PC-3 (cell line): Measurements from ENCODE around the gene ARL8A. TPM values are rescaled to one million over a fixed set of nuclear protein-coding genes. Genes with fewer than 3 reads are reported as not detected.

ENCODE experiments used
- ATAC-seq: fragments of 200-7000 bp; cut with Tn5 transposase; 2 replicates; pipeline ENCODE4 v1.9.1; 2020; ENCODE audit warnings: mild to moderate bottlenecking, moderate library complexity
- BruUV-seq: library from RNA; stranded (reverse); fragments of 400-500 nt; replicated peaks from 2 replicates; lab custom pipeline; 2021; lab: Mats Ljungman, UMichigan
- CTCF ChIA-PET: fragments of 300-600 bp; sonication (Branson Sonifier 250); formaldehyde crosslinking; loops from one replicate; lab custom pipeline; 2022; ENCODE audit warnings: antibody characterized with exemption; lab: Charles Lee
- POLR2A ChIA-PET: fragments of 300-600 bp; sonication (Branson Sonifier 250); formaldehyde crosslinking; loops from one replicate; lab custom pipeline; 2022; ENCODE audit warnings: antibody characterized with exemption; ENCODE audit not compliant: unreplicated experiment; lab: Charles Lee
- DNase-seq: peaks from one replicate; pipeline ENCODE4 v3.0.0-alpha.2; 2015
- H2AFZ ChIP-seq: fragments of 300-600 bp; sonication (generic); 2 replicates; pipeline ENCODE4 v1.6.0; 2016; ENCODE audit warnings: antibody characterized with exemption, low read length
- H3F3A ChIP-seq: fragments of 300-600 bp; sonication (generic); one replicate; pipeline ENCODE4 v1.6.0; 2017; ENCODE audit warnings: antibody characterized with exemption, low read length, control low read depth, mild to moderate bottlenecking; ENCODE audit not compliant: unreplicated experiment
- H3K27ac ChIP-seq: fragments of 300-600 bp; sonication (generic); 2 replicates; pipeline ENCODE4 v1.5.1; 2016; ENCODE audit warnings: mild to moderate bottlenecking, low read length
- H3K27me3 ChIP-seq: fragments of 300-600 bp; sonication (generic); 2 replicates; pipeline ENCODE4 v1.6.1; 2016; ENCODE audit warnings: low read length, mixed read lengths
- H3K36me3 ChIP-seq: fragments of 300-600 bp; sonication (generic); 2 replicates; pipeline ENCODE4 v1.6.1; 2016; ENCODE audit warnings: low read depth, mixed run types, low read length, mixed read lengths
- H3K4me1 ChIP-seq: fragments of 300-600 bp; sonication (generic); 2 replicates; pipeline ENCODE4 v1.5.1; 2016; ENCODE audit warnings: low read length; ENCODE audit not compliant: insufficient read depth
- H3K4me2 ChIP-seq: fragments of 300-600 bp; sonication (generic); 2 replicates; pipeline ENCODE4 v1.6.0; 2016; ENCODE audit warnings: low read length
- H3K4me3 ChIP-seq: fragments of 300-600 bp; sonication (generic); 2 replicates; pipeline ENCODE4 v1.5.1; 2016; ENCODE audit warnings: mild to moderate bottlenecking, low read length, mixed read lengths
- H3K79me2 ChIP-seq: fragments of 300-600 bp; sonication (generic); 2 replicates; pipeline ENCODE4 v1.6.1; 2017; ENCODE audit warnings: low read length, mixed read lengths
- H3K9ac ChIP-seq: fragments of 300-600 bp; sonication (generic); 2 replicates; pipeline ENCODE4 v1.6.0; 2016; ENCODE audit warnings: mild to moderate bottlenecking, low read length
- H3K9me2 ChIP-seq: fragments of 300-600 bp; sonication (generic); replicated peaks from 2 replicates; pipeline ENCODE4 v1.6.1; 2016; ENCODE audit warnings: mixed run types, low read length, mixed read lengths
- H3K9me3 ChIP-seq: fragments of 300-600 bp; sonication (generic); 2 replicates; pipeline ENCODE4 v1.6.1; 2016; ENCODE audit warnings: low read length, mixed read lengths
- H4K20me1 ChIP-seq: fragments of 300-600 bp; sonication (generic); 2 replicates; pipeline ENCODE4 v1.6.1; 2016; ENCODE audit warnings: low read length, mixed read lengths
- CTCF ChIP-seq: fragments of 300-600 bp; sonication (generic); conservative IDR thresholded peaks from 2 replicates; pipeline ENCODE4 v1.5.1; 2017; ENCODE audit warnings: antibody characterized with exemption, low read depth, mild to moderate bottlenecking, low read length
- EZH2 ChIP-seq: fragments of 300-600 bp; sonication (generic); IDR thresholded peaks from one replicate; pipeline ENCODE4 v1.6.1; 2017; ENCODE audit warnings: antibody characterized with exemption, mild to moderate bottlenecking, low read length; ENCODE audit not compliant: unreplicated experiment
- EZH2phosphoT487 ChIP-seq: fragments of 300-600 bp; sonication (generic); IDR thresholded peaks from 2 replicates; pipeline ENCODE4 v1.6.1; 2018; ENCODE audit warnings: mild to moderate bottlenecking, antibody characterized with exemption, low read length, borderline replicate concordance
- intact Hi-C: fragments of 100-400 bp; cut with micrococcal nuclease; formaldehyde crosslinking; loops from 2 replicates; pipeline ENCODE4 v1.9.0; 2023
- total RNA-seq: library from RNA; depleted of rRNA; stranded (reverse); fragments of >200 nt; gene quantifications from 2 replicates; pipeline ENCODE4 v1.2.3, GENCODE V29; 2014

The ARL8A gene
- total RNA-seq, 1 experiment from 2014 or later, result 20.4 TPM

GRCh38 chr1:202125611-202126010 is 18.9 kb downstream of the ARL8A start:
- H3K27me3 ChIP-seq, result no peaks in the 10 kb centered on the region
- H3K79me2 ChIP-seq, result no peaks in the 10 kb centered on the region
- no peaks in the 10 kb centered on the region for H3K9me3 ChIP-seq
- no peak overlapping the region for H3K27ac ChIP-seq
- H3K9me2 ChIP-seq, result no peaks in the 10 kb centered on the region
- no peak overlapping the region for H2AFZ ChIP-seq
- H3K4me2 ChIP-seq, result no peak overlapping the region
- ATAC-seq, result no peak
- ChIA-PET CTCF (no interaction called here), POLR2A (no interaction called here)
- TF ChIP-seq EZH2phosphoT487 (no peak), CTCF (no peak)
- no peaks in the 10 kb centered on the region for H4K20me1 ChIP-seq
- intact Hi-C loops, result no loop called here
- H3K36me3 ChIP-seq, result no peaks in the 10 kb centered on the region
- no TSS peak for BruUV-seq
- no peaks in the 10 kb centered on the region for H3K4me1 ChIP-seq
- no peak overlapping the region for H3K4me3 ChIP-seq
- H3K9ac ChIP-seq, result no peak overlapping the region
- DNase-seq, result no peak
- H3F3A ChIP-seq, result no peaks in the 10 kb centered on the region

- H3F3A ChIP-seq, result no peaks in the 10 kb centered on the region
- H3K36me3 ChIP-seq, result no peaks in the 10 kb centered on the region
- H3K4me3 ChIP-seq, result no peak overlapping the region
- intact Hi-C loops, result no loop called here
- no peak for ATAC-seq
- H4K20me1 ChIP-seq, result no peaks in the 10 kb centered on the region
- no TSS peak for BruUV-seq
- H3K27ac ChIP-seq, result no peak overlapping the region
- no peaks in the 10 kb centered on the region for H3K79me2 ChIP-seq
- no peak overlapping the region for H2AFZ ChIP-seq
- ChIA-PET POLR2A (no interaction called here), CTCF (interaction anchor here (0.5 to 0.7 kb wide), 2 partner anchors 38 to 120 kb away, joined by 3 read pairs; no protein-coding TSS in a partner anchor)
- TF ChIP-seq CTCF (no peak), EZH2phosphoT487 (no peak), EZH2 (no peak)
- no peaks in the 10 kb centered on the region for H3K27me3 ChIP-seq
- H3K9me3 ChIP-seq, result no peaks in the 10 kb centered on the region
- H3K9ac ChIP-seq, result no peak overlapping the region
- H3K9me2 ChIP-seq, result no peaks in the 10 kb centered on the region
- H3K4me1 ChIP-seq, result no peaks in the 10 kb centered on the region
- H3K4me2 ChIP-seq, result no peak overlapping the region
- no peak for DNase-seq
These were observed 20.4 kb downstream of the ARL8A start for GRCh38 chr1:202124142-202124541.

- DNase-seq (no peak), ATAC-seq (no peak)
- CTCF ChIA-PET, result interaction anchor here (0.7 kb wide), 2 partner anchors 120 to 633 kb away, joined by 3 read pairs; no protein-coding TSS in a partner anchor
- Histone ChIP-seq H3K4me2 (no peak overlapping the region), H3K27ac (no peak overlapping the region), H3K36me3 (no peaks in the 10 kb centered on the region), H3K9me3 (no peaks in the 10 kb centered on the region), H3F3A (no peaks in the 10 kb centered on the region), H3K4me1 (peaks cover 5% of the 10 kb centered on the region), H3K27me3 (no peaks in the 10 kb centered on the region), H3K4me3 (no peak overlapping the region), H3K9ac (no peak overlapping the region), H2AFZ (no peak overlapping the region), H4K20me1 (no peaks in the 10 kb centered on the region), H3K79me2 (no peaks in the 10 kb centered on the region), H3K9me2 (no peaks in the 10 kb centered on the region)
- intact Hi-C loops, result no loop called here
- no TSS peak for BruUV-seq
- POLR2A ChIA-PET, result no interaction called here
- TF ChIP-seq EZH2 (no peak), EZH2phosphoT487 (no peak), CTCF (no peak)
These were observed 21.2 kb downstream of the ARL8A start for GRCh38 chr1:202123336-202123813.
